Measurements from ENCODE around the gene TGM1.

Gene TGM1

DNA sequence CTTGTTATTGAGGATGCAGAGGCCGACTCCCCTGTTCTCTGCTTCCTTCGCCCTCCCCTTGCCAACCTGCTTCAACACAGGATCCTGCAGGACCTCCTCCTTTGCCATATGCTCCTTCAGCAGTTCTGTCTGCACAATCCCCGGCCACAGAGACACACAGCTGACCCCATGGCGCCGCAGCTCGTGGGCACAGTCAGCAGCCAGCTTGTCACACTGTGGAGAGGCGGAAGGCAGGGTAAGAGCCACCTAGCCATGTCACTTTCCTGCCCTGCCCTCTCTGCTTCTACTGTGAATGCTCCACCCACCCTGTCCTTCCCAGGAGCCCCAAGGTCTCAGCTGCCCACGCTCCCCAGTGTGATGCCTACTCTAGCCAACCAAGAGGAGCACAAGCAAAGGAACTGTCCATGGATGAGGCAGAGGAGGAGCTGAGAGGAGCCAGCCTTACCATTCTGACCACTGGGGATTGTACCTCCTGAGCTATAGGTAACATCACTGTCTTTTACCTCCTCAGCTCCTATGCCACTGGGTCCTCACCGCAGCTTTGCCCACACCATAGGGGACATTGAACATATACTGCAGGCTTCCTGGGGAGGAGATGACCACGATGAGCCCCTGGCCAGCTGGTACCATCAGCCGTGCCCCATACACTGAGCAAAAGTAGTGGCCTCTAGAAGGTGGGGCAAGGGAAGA is 29.3 kb upstream of the TGM1 start:
- peak overlapping the region; percentile 13; the same call in 1 of the 2 replicates for H3K27ac ChIP-seq
- ChIA-PET CTCF (interaction anchor here (1.0 to 1.7 kb wide), 3 partner anchors 9 to 50 kb away, joined by 3 to 4 read pairs (median 3); partner anchors contain the start of gene TINF2), POLR2A (ENCODE audit: low non-redundant PET) (no interaction called here)
- DNase-seq (ENCODE audit: low spot score) = no peak
- TF ChIP-seq, protein P1, sequence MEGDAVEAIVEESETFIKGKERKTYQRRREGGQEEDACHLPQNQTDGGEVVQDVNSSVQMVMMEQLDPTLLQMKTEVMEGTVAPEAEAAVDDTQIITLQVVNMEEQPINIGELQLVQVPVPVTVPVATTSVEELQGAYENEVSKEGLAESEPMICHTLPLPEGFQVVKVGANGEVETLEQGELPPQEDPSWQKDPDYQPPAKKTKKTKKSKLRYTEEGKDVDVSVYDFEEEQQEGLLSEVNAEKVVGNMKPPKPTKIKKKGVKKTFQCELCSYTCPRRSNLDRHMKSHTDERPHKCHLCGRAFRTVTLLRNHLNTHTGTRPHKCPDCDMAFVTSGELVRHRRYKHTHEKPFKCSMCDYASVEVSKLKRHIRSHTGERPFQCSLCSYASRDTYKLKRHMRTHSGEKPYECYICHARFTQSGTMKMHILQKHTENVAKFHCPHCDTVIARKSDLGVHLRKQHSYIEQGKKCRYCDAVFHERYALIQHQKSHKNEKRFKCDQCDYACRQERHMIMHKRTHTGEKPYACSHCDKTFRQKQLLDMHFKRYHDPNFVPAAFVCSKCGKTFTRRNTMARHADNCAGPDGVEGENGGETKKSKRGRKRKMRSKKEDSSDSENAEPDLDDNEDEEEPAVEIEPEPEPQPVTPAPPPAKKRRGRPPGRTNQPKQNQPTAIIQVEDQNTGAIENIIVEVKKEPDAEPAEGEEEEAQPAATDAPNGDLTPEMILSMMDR (conservative IDR thresholded peaks at IDR 0.05; ENCODE audit: low read depth) = no peak

DNA sequence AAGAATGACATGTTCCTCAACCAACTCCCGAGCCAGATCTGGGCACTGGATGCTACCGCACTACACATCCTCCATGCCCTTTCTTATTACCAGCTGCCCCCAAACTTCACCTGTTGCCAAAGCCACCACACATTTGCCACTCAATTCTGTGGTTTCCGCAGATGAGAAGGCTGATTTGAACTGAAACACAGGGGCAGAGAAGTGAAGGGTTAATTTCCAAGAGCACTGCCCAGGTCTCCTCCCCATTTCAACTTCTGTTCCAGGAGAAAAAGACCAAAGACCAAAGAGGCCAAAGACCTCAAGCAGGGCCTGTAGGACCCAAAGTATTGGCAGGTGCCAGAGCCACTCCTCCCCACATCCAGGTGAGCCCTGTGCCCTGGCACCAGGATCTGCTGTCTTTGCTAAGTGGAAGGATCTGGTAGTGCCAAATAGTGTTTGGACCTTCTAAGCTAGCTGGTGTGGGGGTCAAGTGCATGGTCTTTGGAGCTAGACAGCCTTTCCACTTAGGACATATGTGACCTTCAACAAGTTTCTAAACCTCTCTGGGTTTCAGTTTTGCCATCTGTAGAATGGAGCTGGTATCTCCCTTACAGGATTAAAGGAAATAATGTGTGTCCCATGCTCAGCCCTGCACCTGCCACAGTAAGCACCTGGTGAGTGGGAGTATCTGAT is 28.6 kb upstream of the TGM1 start:
- TF ChIP-seq, protein P1 (conservative IDR thresholded peaks at IDR 0.05; ENCODE audit: low read depth) = no peak
- H3K27ac ChIP-seq = peak overlapping the region; percentile 34
- CTCF ChIA-PET = interaction anchor here (1.7 kb wide), 1 partner anchor 8 kb away, joined by 4 read pairs; no protein-coding TSS in a partner anchor
- POLR2A ChIA-PET (ENCODE audit: low non-redundant PET) = no interaction called here
- no peak for DNase-seq (ENCODE audit: low spot score)

DNA sequence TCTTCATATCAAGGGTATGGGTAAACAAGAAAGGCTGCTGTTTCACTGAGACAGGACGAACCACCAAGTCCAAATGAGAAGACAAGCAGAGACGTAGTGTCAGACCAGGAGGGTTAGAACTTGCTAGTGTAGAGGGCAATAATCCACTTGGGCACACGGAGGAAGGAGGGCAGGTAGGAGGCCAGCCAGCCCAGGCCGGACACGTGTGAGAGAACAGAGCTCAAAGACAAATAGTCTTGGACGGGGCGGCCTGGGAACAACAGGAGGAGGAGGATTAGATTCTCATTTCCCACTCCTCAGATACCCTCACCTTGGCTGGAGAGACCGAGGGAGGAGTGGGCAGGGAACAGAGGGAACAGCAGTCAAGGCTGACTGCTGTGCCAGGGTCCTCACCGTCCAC is 27.8 kb upstream of the TGM1 start:
- DNase-seq (ENCODE audit: low spot score) = no peak
- ChIA-PET CTCF (interaction anchor here (0.6 kb wide), 1 partner anchor 11 kb away, joined by 3 read pairs; no protein-coding TSS in a partner anchor), POLR2A (ENCODE audit: low non-redundant PET) (no interaction called here)
- TF ChIP-seq, protein P1 (conservative IDR thresholded peaks at IDR 0.05; ENCODE audit: low read depth) = no peak
- H3K27ac ChIP-seq = peak overlapping the region; percentile 34

DNA sequence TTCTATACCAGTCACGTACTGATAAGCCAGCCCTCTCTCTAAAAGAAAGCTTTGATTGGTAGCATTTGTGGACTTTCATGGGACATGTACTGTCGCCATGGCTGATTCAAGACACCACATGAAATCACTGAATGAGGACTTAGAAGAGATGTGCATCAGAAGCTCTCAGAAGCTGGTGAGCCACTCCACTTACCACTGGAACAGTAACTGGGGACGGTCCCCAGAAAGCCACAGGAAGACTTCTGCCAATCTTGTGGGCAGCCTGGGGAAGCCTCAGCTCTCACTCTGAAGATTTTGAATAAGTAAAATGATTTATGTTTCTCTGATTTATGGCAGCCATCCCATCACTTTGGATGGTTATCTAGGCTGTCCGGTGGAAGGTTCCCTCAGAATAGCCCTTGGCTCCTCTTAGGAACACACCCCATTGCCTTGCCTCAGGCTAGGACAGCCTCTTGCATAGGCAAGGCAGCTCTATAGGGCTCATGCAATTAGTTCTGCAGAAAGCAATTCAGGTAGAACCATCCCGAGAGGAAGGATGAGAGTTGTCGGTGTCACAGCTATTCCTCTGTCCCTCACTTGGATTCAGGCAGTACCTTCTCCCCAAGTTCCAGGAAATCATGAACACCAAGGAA is 26.8 kb upstream of the TGM1 start:
- no peak for DNase-seq (ENCODE audit: low spot score)
- H3K27ac ChIP-seq = no peak overlapping the region
- ChIA-PET CTCF (interaction anchor here (0.6 kb wide), 1 partner anchor 17 kb away, joined by 4 read pairs; no protein-coding TSS in a partner anchor), POLR2A (ENCODE audit: low non-redundant PET) (interaction anchor here (0.6 kb wide), 1 partner anchor 49 kb away, joined by 3 read pairs; no protein-coding TSS in a partner anchor)
- TF ChIP-seq, protein P1 (conservative IDR thresholded peaks at IDR 0.05; ENCODE audit: low read depth) = no peak

DNA sequence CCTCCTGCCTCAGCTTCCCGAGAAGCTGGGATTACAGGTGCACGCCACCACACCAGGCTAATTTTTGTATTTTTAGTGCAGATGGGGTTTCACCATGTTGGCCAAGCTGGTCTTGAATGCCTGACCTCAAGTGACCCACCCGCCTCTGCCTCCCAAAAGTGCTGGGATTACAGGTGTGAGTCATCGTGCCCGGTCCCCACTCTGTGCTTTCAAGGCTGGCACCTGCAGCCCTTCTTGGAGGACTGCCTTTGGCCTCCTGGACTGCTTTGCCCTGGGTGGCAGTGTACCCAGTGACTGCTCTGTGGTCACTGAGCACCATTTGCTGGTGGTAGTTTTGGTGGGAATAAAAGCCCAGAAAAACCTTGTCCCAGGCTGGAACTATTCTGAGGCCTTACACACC is 24.0 kb upstream of the TGM1 start:
- ChIA-PET CTCF (interaction anchor here (0.6 to 0.7 kb wide), 2 partner anchors 9 to 10 kb away, joined by 3 read pairs; no protein-coding TSS in a partner anchor), POLR2A (ENCODE audit: low non-redundant PET) (interaction anchor here (0.9 kb wide), 1 partner anchor 45 kb away, joined by 4 read pairs; the partner anchor contains the start of gene TINF2)
- TF ChIP-seq, protein P1 (conservative IDR thresholded peaks at IDR 0.05; ENCODE audit: low read depth) = no peak
- H3K27ac ChIP-seq = peak overlapping the region; percentile 71
- DNase-seq (ENCODE audit: low spot score) = no peak

DNA sequence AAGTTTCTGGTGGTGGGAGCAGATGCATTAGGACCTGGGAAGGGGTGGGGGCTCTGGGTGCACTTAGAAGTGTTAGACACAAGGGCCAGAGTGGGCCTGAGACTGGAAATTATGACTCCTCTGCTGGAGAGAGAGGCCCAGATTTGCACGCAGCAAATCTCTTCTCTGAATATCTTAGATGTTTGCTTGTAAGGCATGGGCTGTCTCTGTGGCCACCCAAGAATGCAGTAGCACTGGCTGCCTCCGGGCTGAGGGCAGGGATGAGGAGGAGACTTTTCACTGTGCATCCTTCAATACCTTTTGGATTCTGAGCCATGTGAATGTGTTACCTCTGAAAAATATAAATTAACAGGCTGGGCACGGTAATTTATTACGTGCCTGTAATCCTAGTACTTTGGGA is 22.4 kb upstream of the TGM1 start:
- CTCF ChIA-PET = no interaction called here
- DNase-seq (ENCODE audit: low spot score) = no peak
- POLR2A ChIA-PET (ENCODE audit: low non-redundant PET) = no interaction called here

More for the DNA sequence above, 22.4 kb upstream of the TGM1 start:
- peak overlapping the region; percentile 71 for H3K27ac ChIP-seq
- TF ChIP-seq, protein P1 (conservative IDR thresholded peaks at IDR 0.05; ENCODE audit: low read depth) = no peak

Data from RWPE1 (cell line).